HL-60 (cell line): Measurements from ENCODE around the gene SH2D1A.

Experiments used
- DNase-seq, 2 experiments: peaks; one replicate each; pipeline ENCODE4 v3.0.0-alpha.2; 2010 to 2020; ENCODE audit warnings: low read depth in 1 of 2, low spot score in 1 of 2
- H3K27ac ChIP-seq: fragments of 250-450 bp; sonication (Bioruptor Pico); replicated peaks from 2 replicates; pipeline ENCODE4 v1.5.1; 2020; ENCODE audit warnings: mild to moderate bottlenecking, moderate library complexity
- H3K27me3 ChIP-seq: fragments of 250-450 bp; sonication (Bioruptor Pico); 2 replicates; pipeline ENCODE4 v1.5.1; 2021; ENCODE audit warnings: mild to moderate bottlenecking, moderate library complexity; ENCODE audit not compliant: insufficient read depth, poor library complexity, severe bottlenecking
- H3K4me3 ChIP-seq: replicated peaks from 2 replicates; pipeline ENCODE4 v1.5.1; 2011; ENCODE audit warnings: mild to moderate bottlenecking, control low read depth, low read length; ENCODE audit not compliant: insufficient read depth
- CTCF ChIP-seq: IDR thresholded peaks from one replicate; pipeline ENCODE4 v1.5.1; 2011; ENCODE audit warnings: low read length, control low read depth, inconsistent platforms; ENCODE audit not compliant: insufficient read depth
- GABPA ChIP-seq: IDR thresholded peaks from 2 replicates; pipeline ENCODE4 v1.6.1; 2012; ENCODE audit warnings: low read depth
- POLR2AphosphoS5 ChIP-seq: IDR thresholded peaks from 2 replicates; pipeline ENCODE4 v1.6.1; 2012; ENCODE audit warnings: low read depth
- SPI1 ChIP-seq: IDR thresholded peaks from 2 replicates; pipeline ENCODE4 v1.6.1; 2012; ENCODE audit warnings: low read depth, mild to moderate bottlenecking, borderline replicate concordance
- TF ChIP-seq, protein P1 (sequence below): IDR thresholded peaks from 2 replicates; pipeline ENCODE4 v1.6.1; 2012; ENCODE audit warnings: low read depth; ENCODE audit not compliant: insufficient replicate concordance

The SH2D1A gene

GRCh38 chrX:124378643-124379042, 32.3 kb downstream of the SH2D1A start:
- Histone ChIP-seq H3K27ac (no peak overlapping the region), H3K27me3 (no peaks in the 10 kb centered on the region), H3K4me3 (no peak overlapping the region)
- no peak for DNase-seq
- no peak for TF ChIP-seq CTCF
- TF ChIP-seq, protein P1, sequence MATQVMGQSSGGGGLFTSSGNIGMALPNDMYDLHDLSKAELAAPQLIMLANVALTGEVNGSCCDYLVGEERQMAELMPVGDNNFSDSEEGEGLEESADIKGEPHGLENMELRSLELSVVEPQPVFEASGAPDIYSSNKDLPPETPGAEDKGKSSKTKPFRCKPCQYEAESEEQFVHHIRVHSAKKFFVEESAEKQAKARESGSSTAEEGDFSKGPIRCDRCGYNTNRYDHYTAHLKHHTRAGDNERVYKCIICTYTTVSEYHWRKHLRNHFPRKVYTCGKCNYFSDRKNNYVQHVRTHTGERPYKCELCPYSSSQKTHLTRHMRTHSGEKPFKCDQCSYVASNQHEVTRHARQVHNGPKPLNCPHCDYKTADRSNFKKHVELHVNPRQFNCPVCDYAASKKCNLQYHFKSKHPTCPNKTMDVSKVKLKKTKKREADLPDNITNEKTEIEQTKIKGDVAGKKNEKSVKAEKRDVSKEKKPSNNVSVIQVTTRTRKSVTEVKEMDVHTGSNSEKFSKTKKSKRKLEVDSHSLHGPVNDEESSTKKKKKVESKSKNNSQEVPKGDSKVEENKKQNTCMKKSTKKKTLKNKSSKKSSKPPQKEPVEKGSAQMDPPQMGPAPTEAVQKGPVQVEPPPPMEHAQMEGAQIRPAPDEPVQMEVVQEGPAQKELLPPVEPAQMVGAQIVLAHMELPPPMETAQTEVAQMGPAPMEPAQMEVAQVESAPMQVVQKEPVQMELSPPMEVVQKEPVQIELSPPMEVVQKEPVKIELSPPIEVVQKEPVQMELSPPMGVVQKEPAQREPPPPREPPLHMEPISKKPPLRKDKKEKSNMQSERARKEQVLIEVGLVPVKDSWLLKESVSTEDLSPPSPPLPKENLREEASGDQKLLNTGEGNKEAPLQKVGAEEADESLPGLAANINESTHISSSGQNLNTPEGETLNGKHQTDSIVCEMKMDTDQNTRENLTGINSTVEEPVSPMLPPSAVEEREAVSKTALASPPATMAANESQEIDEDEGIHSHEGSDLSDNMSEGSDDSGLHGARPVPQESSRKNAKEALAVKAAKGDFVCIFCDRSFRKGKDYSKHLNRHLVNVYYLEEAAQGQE = no peak

GRCh38 chrX:124383354-124383753, 37.0 kb downstream of the SH2D1A start:
- H3K27ac ChIP-seq = peak overlapping the region; percentile 61
- no peaks in the 10 kb centered on the region for H3K27me3 ChIP-seq
- no peak for TF ChIP-seq SPI1
- TF ChIP-seq, protein P1 = no peak
- TF ChIP-seq POLR2AphosphoS5 = no peak
- TF ChIP-seq CTCF = no peak
- no peak for TF ChIP-seq GABPA
- DNase-seq = peak in 1 of 2 experiments; percentile 21
- H3K4me3 ChIP-seq = no peak overlapping the region

- TF ChIP-seq SPI1 (no peak), GABPA (no peak), CTCF (no peak), POLR2AphosphoS5 (no peak)
- TF ChIP-seq, protein P1 = no peak
- H3K4me3 ChIP-seq = no peak overlapping the region
- no peaks in the 10 kb centered on the region for H3K27me3 ChIP-seq
- H3K27ac ChIP-seq = no peak overlapping the region
- no peak for DNase-seq
Measured at GRCh38 chrX:124386401-124386800, 40.0 kb downstream of the SH2D1A start.
